ENCODE data around the gene BTN2A1.
"Not testable (repeated sequence)": the region's sequence is repeated elsewhere in the genome, so short reads cannot be mapped to it uniquely, and the experiment has no call there.

GRCh38 chr6:26511033-26511432, 53.3 kb downstream of the BTN2A1 start:
- TF ChIP-seq, protein P1, sequence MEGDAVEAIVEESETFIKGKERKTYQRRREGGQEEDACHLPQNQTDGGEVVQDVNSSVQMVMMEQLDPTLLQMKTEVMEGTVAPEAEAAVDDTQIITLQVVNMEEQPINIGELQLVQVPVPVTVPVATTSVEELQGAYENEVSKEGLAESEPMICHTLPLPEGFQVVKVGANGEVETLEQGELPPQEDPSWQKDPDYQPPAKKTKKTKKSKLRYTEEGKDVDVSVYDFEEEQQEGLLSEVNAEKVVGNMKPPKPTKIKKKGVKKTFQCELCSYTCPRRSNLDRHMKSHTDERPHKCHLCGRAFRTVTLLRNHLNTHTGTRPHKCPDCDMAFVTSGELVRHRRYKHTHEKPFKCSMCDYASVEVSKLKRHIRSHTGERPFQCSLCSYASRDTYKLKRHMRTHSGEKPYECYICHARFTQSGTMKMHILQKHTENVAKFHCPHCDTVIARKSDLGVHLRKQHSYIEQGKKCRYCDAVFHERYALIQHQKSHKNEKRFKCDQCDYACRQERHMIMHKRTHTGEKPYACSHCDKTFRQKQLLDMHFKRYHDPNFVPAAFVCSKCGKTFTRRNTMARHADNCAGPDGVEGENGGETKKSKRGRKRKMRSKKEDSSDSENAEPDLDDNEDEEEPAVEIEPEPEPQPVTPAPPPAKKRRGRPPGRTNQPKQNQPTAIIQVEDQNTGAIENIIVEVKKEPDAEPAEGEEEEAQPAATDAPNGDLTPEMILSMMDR (IDR thresholded peaks at IDR 0.05; ENCODE audit: low read depth, low read length, poor library complexity, severe bottlenecking), result not testable (repeated sequence)
- TF ChIP-seq EZH2phosphoT487 (IDR thresholded peaks at IDR 0.05; ENCODE audit: borderline replicate concordance, low read length), result not testable (repeated sequence)

Data from DOHH2 (cell line).